Measurements from ENCODE around the gene PFKFB2.

PFKFB2 gene

GRCh38 chr1:207115269-207115668, 62.2 kb downstream of the PFKFB2 start:
- Histone ChIP-seq H3K79me2 (ENCODE audit: low read length) (no peaks in the 10 kb centered on the region), H3K27me3 (ENCODE audit: low read depth, low read length) (no peaks in the 10 kb centered on the region), H3K4me1 (ENCODE audit: low read length) (no peaks in the 10 kb centered on the region), H2AFZ (ENCODE audit: low read depth, low read length) (no peak overlapping the region), H3K4me3 (ENCODE audit: low read length) (no peak overlapping the region), H3K9ac (ENCODE audit: low read length) (no peak overlapping the region), H3K27ac (ENCODE audit: low read length) (no peak overlapping the region), H4K20me1 (ENCODE audit: insufficient read depth, low read length) (no peaks in the 10 kb centered on the region), H3K9me3 (ENCODE audit: insufficient read depth, low read length) (no peaks in the 10 kb centered on the region), H3K36me3 (replicated peaks; ENCODE audit: low read depth, low read length) (no peaks in the 10 kb centered on the region), H3K4me2 (ENCODE audit: low read length) (no peak overlapping the region)
- TF ChIP-seq CTCF (IDR thresholded peaks at IDR 0.05; ENCODE audit: low read depth, low read length) (no peak), EZH2phosphoT487 (IDR thresholded peaks at IDR 0.05; ENCODE audit: low read depth) (no peak)

GRCh38 chr1:207124389-207124788, 71.3 kb downstream of the PFKFB2 start:
- Histone ChIP-seq H3K36me3 (replicated peaks; ENCODE audit: low read depth, low read length) (peaks cover 5% of the 10 kb centered on the region), H3K4me2 (ENCODE audit: low read length) (no peak overlapping the region), H3K27me3 (ENCODE audit: low read depth, low read length) (no peaks in the 10 kb centered on the region), H2AFZ (ENCODE audit: low read depth, low read length) (no peak overlapping the region), H4K20me1 (ENCODE audit: insufficient read depth, low read length) (no peaks in the 10 kb centered on the region), H3K4me3 (ENCODE audit: low read length) (no peak overlapping the region), H3K9me3 (ENCODE audit: insufficient read depth, low read length) (peaks cover 20% of the 10 kb centered on the region), H3K9ac (ENCODE audit: low read length) (no peak overlapping the region), H3K4me1 (ENCODE audit: low read length) (no peaks in the 10 kb centered on the region), H3K27ac (ENCODE audit: low read length) (no peak overlapping the region), H3K79me2 (ENCODE audit: low read length) (no peaks in the 10 kb centered on the region)
- no peak for TF ChIP-seq CTCF (IDR thresholded peaks at IDR 0.05; ENCODE audit: low read depth, low read length)
- TF ChIP-seq EZH2phosphoT487 (IDR thresholded peaks at IDR 0.05; ENCODE audit: low read depth) = no peak

- H3K9me3 ChIP-seq (ENCODE audit: insufficient read depth, low read length) = peaks cover 32% of the 10 kb centered on the region
- H3K27me3 ChIP-seq (ENCODE audit: low read depth, low read length) = no peaks in the 10 kb centered on the region
- H3K79me2 ChIP-seq (ENCODE audit: low read length) = no peaks in the 10 kb centered on the region
- no peak overlapping the region for H3K4me2 ChIP-seq (ENCODE audit: low read length)
- H3K9ac ChIP-seq (ENCODE audit: low read length) = no peak overlapping the region
- no peak overlapping the region for H3K4me3 ChIP-seq (ENCODE audit: low read length)
- TF ChIP-seq EZH2phosphoT487 (IDR thresholded peaks at IDR 0.05; ENCODE audit: low read depth) (no peak), CTCF (IDR thresholded peaks at IDR 0.05; ENCODE audit: low read depth, low read length) (no peak)
- H4K20me1 ChIP-seq (ENCODE audit: insufficient read depth, low read length) = no peaks in the 10 kb centered on the region
- H3K36me3 ChIP-seq (replicated peaks; ENCODE audit: low read depth, low read length) = peaks cover 5% of the 10 kb centered on the region
- no peak overlapping the region for H3K27ac ChIP-seq (ENCODE audit: low read length)
- H3K4me1 ChIP-seq (ENCODE audit: low read length) = no peaks in the 10 kb centered on the region
- H2AFZ ChIP-seq (ENCODE audit: low read depth, low read length) = no peak overlapping the region
Observed at GRCh38 chr1:207128336-207128921, 75.4 kb downstream of the PFKFB2 start.

- no peaks in the 10 kb centered on the region for H4K20me1 ChIP-seq (ENCODE audit: insufficient read depth, low read length)
- no peak overlapping the region for H3K9ac ChIP-seq (ENCODE audit: low read length)
- H3K79me2 ChIP-seq (ENCODE audit: low read length) = no peaks in the 10 kb centered on the region
- peaks cover 32% of the 10 kb centered on the region for H3K9me3 ChIP-seq (ENCODE audit: insufficient read depth, low read length)
- no peak overlapping the region for H2AFZ ChIP-seq (ENCODE audit: low read depth, low read length)
- H3K4me2 ChIP-seq (ENCODE audit: low read length) = no peak overlapping the region
- TF ChIP-seq CTCF (IDR thresholded peaks at IDR 0.05; ENCODE audit: low read depth, low read length) (no peak), EZH2phosphoT487 (IDR thresholded peaks at IDR 0.05; ENCODE audit: low read depth) (no peak)
- no peaks in the 10 kb centered on the region for H3K27me3 ChIP-seq (ENCODE audit: low read depth, low read length)
- no peaks in the 10 kb centered on the region for H3K4me1 ChIP-seq (ENCODE audit: low read length)
- peaks cover 5% of the 10 kb centered on the region for H3K36me3 ChIP-seq (replicated peaks; ENCODE audit: low read depth, low read length)
- no peak overlapping the region for H3K27ac ChIP-seq (ENCODE audit: low read length)
- H3K4me3 ChIP-seq (ENCODE audit: low read length) = no peak overlapping the region
Observed at GRCh38 chr1:207129053-207129452, 76.0 kb downstream of the PFKFB2 start.

Data from OCI-LY3 (cell line).